Effector memory CD8-positive, alpha-beta T cell (primary cell): ENCODE data around the gene RBM44.
A peak's percentile ranks its signal among the peaks of the same experiment; 100 is the strongest.

ENCODE experiments used
- ATAC-seq: fragments of 150-1000 bp; cut with Tn5 transposase; replicated peaks from 2 replicates; pipeline ENCODE4 v1.10.0; 2021; ENCODE audit warnings: mild to moderate bottlenecking, moderate library complexity
- DNase-seq, 3 experiments: peaks; one replicate each; pipeline ENCODE4 v3.0.0; 2021
- H3K27ac Mint-ChIP-seq, 2 donors: one replicate each; pipeline ENCODE4 v1.8.0; 2022; ENCODE audit warnings: mild to moderate bottlenecking in 2 of 2, mixed read lengths in 2 of 2, moderate library complexity in 2 of 2
- H3K27me3 Mint-ChIP-seq, 2 donors: one replicate each; pipeline ENCODE4 v1.8.0; 2022; ENCODE audit warnings: mixed read lengths in 2 of 2
- H3K36me3 Mint-ChIP-seq: one replicate; pipeline ENCODE4 v1.8.0; 2022; ENCODE audit warnings: mild to moderate bottlenecking, moderate library complexity, mixed read lengths; ENCODE audit not compliant: insufficient read depth
- H3K4me1 Mint-ChIP-seq, 2 donors: one replicate each; pipeline ENCODE4 v1.8.0; 2022; ENCODE audit warnings: low read depth in 2 of 2, mixed read lengths in 2 of 2
- H3K4me3 Mint-ChIP-seq, 2 donors: one replicate each; pipeline ENCODE4 v1.8.0; 2022; ENCODE audit warnings: mild to moderate bottlenecking in 2 of 2, mixed read lengths in 2 of 2, moderate library complexity in 2 of 2
- H3K9me3 Mint-ChIP-seq, 2 donors: one replicate each; pipeline ENCODE4 v1.8.0; 2022; ENCODE audit warnings: mixed read lengths in 2 of 2

The RBM44 gene

GRCh38 chr2:237872178-237872887 is 73.8 kb downstream of the RBM44 start:
- Mint-ChIP-seq H3K27ac (no peak overlapping the region), H3K4me1 (peaks cover 11% of the 10 kb centered on the region in 2 donors), H3K4me3 (no peak overlapping the region), H3K27me3 (peaks cover 42 to 78% of the 10 kb centered on the region in 2 donors), H3K36me3 (no peaks in the 10 kb centered on the region), H3K9me3 (no peaks in the 10 kb centered on the region)
- ATAC-seq (no peak), DNase-seq (no peak)

DNA sequence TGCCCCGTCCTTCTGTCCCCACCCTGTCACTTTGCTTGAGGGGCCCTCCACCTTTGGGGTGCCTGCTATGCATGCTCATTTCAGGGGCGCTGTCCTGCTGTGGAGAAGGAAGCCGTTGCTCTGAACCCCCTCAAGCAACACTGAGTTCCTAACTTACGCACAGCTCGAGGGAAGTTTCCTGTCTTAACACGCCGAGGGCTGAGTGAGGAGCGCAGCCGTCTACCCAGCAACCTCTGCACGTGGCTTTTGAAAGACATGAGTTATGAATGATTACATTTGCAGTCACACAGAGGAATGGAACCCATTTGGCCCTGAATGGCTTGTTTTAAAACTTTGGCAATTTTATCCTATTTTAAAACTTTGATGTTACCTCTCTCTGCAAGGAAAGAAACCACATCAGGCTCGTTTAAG is 74.8 kb downstream of the RBM44 start:
- Mint-ChIP-seq H3K9me3 (no peaks in the 10 kb centered on the region), H3K4me1 (peaks cover 11% of the 10 kb centered on the region in 2 donors), H3K36me3 (no peaks in the 10 kb centered on the region), H3K4me3 (no peak overlapping the region), H3K27ac (no peak overlapping the region), H3K27me3 (peaks cover 40 to 67% of the 10 kb centered on the region in 2 donors)
- ATAC-seq, result no peak
- DNase-seq, result no peak

- Mint-ChIP-seq H3K27me3 (peaks cover 34 to 61% of the 10 kb centered on the region in 2 donors), H3K27ac (no peak overlapping the region), H3K36me3 (no peaks in the 10 kb centered on the region), H3K4me3 (no peak overlapping the region), H3K4me1 (peaks cover 5 to 9% of the 10 kb centered on the region in 2 donors), H3K9me3 (no peaks in the 10 kb centered on the region)
- ATAC-seq, result no peak
- no peak for DNase-seq
Measured at GRCh38 chr2:237873897-237874551, 75.4 kb downstream of the RBM44 start.

GRCh38 chr2:237874585-237875161 is 76.1 kb downstream of the RBM44 start:
- no peaks in the 10 kb centered on the region for H3K9me3 Mint-ChIP-seq
- no peak overlapping the region for H3K27ac Mint-ChIP-seq
- ATAC-seq, result no peak
- H3K4me1 Mint-ChIP-seq, result peaks cover 0 to 4% of the 10 kb centered on the region in 2 donors
- H3K27me3 Mint-ChIP-seq, result peaks cover 28 to 54% of the 10 kb centered on the region in 2 donors
- no peak for DNase-seq
- no peaks in the 10 kb centered on the region for H3K36me3 Mint-ChIP-seq
- no peak overlapping the region for H3K4me3 Mint-ChIP-seq

GRCh38 chr2:237875256-237876060 is 76.9 kb downstream of the RBM44 start:
- peaks cover 20 to 46% of the 10 kb centered on the region in 2 donors for H3K27me3 Mint-ChIP-seq
- H3K4me1 Mint-ChIP-seq, result peaks cover 0 to 4% of the 10 kb centered on the region in 2 donors
- H3K9me3 Mint-ChIP-seq, result no peaks in the 10 kb centered on the region
- DNase-seq (no peak), ATAC-seq (no peak)
- H3K4me3 Mint-ChIP-seq, result no peak overlapping the region
- H3K27ac Mint-ChIP-seq, result no peak overlapping the region
- H3K36me3 Mint-ChIP-seq, result no peaks in the 10 kb centered on the region

DNA sequence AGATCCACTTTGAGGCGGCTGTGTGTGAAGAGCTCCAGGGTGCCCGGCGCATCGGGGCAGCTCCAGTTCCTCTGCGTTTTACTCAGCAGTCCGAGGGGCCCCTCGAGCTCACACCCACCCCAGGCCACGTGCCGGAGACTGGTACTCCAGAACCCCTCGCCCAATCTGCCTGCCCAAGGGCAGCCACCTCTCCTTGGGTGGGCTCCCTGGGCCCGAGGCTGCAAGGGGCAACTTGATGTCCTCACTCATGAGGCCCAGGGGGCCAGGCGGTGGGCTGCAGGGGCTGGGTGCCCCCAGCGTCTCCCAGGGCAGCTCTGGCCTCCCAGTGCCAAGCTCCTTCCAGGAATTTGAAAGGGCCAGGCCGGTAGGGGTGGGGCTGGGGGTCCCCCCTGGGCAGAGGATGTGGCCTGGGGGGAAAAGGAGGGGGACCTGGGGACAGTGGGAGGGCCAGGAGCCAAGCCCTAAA is 77.5 kb downstream of the RBM44 start:
- H3K9me3 Mint-ChIP-seq, result no peaks in the 10 kb centered on the region
- H3K27me3 Mint-ChIP-seq, result peaks cover 14 to 40% of the 10 kb centered on the region in 2 donors
- H3K27ac Mint-ChIP-seq, result no peak overlapping the region
- DNase-seq (no peak), ATAC-seq (no peak)
- no peak overlapping the region for H3K4me3 Mint-ChIP-seq
- no peaks in the 10 kb centered on the region for H3K36me3 Mint-ChIP-seq
- peaks cover 0 to 2% of the 10 kb centered on the region in 2 donors for H3K4me1 Mint-ChIP-seq

DNA sequence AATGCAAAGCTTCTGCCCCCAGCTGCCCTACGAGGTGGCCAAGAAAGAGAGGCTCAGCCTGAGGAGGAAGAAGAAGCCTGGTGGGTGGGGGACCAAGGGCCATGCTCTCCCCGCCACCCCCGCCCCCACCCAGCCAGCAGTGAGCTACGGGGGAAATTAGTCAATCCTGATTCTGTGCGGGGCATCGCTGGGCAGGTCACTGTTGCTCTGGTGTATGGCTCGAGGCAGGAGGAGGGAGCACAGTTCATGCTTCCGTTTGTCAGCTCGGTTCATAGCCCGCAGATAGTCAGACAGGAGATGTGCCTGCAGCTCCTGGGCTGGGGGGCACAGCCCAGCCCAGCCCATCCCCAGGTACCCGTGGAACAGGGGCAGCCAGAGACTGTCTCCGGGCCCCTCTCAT is 78.0 kb downstream of the RBM44 start:
- H3K9me3 Mint-ChIP-seq, result no peaks in the 10 kb centered on the region
- H3K36me3 Mint-ChIP-seq, result no peaks in the 10 kb centered on the region
- no peak for DNase-seq
- H3K4me3 Mint-ChIP-seq, result no peak overlapping the region
- ATAC-seq, result no peak
- H3K27ac Mint-ChIP-seq, result no peak overlapping the region
- peaks cover 9 to 36% of the 10 kb centered on the region in 2 donors for H3K27me3 Mint-ChIP-seq
- H3K4me1 Mint-ChIP-seq, result peaks cover 0 to 2% of the 10 kb centered on the region in 2 donors

DNA sequence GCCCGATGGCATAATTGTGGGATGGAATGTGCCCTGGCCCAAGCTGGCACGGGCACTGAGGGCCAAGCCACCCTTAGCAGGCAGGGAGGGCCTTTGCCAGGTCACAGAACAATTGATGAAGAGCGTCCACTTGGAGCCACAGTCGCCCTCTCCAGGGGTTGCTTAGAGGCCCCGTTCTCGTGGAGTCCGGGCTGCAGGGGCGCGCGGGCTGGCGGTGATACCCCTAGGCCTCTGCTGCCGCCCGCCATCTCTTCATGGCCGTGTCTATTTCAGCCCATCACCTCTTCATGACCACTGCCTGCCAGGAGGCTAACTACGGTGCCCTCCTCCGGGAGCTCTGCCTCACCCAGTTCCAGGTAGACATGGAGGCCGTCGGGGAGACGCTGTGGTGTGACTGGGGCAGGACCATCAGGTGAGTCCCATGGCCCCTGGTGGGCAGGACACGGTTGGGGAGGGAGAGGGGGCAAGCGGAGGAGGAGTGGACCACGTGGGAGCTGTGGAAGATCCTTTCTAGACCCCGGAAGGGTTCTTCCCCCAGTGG is 78.4 kb downstream of the RBM44 start:
- no peaks in the 10 kb centered on the region for H3K36me3 Mint-ChIP-seq
- H3K9me3 Mint-ChIP-seq, result no peaks in the 10 kb centered on the region
- peak overlapping the region in 1 of 2 donors; percentile 12 for H3K27ac Mint-ChIP-seq
- peaks cover 6 to 31% of the 10 kb centered on the region in 2 donors for H3K27me3 Mint-ChIP-seq
- no peak overlapping the region for H3K4me3 Mint-ChIP-seq
- H3K4me1 Mint-ChIP-seq, result peaks cover 0 to 2% of the 10 kb centered on the region in 2 donors
- ATAC-seq, result no peak
- no peak for DNase-seq

DNA sequence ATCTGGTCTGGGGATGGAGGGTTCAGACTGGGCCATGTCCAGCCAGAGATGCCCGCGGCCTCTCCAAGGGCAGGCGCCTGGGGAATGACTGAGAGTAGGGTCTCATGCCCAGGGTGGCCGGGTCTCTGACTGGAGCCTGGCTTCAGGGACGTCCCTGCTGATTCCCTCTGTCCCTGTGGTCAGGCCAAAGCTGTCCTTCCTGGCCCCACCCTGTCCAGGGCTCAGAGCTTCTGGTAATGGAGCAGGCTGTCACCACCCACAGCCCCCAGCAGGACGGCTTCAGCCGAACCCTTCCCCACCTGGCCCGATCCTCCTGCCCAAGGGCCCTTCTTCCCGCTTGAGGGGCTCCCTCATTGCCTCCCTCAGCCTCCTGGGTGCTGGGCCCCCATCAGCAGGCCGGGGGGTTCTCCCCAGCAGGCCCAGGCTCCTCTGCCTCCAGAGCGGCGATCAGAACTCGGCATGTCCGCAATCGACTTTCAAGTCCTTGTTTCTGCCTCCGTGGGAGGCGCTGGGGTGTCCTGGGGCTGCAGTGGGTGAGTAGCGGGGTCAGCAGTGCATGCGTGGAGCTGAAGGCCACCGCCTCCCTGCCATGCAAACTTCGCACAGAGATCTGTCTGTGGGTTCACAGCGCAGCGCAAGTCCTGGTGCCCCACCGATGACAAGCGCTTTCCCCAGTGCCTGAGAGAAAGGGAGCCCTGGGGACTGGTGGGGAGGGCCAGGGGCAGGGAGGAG is 79.2 kb downstream of the RBM44 start:
- Mint-ChIP-seq H3K9me3 (no peaks in the 10 kb centered on the region), H3K4me1 (peaks cover 0 to 2% of the 10 kb centered on the region in 2 donors), H3K4me3 (no peak overlapping the region), H3K36me3 (no peaks in the 10 kb centered on the region), H3K27ac (no peak overlapping the region), H3K27me3 (peaks cover 6 to 24% of the 10 kb centered on the region in 2 donors)
- DNase-seq (no peak), ATAC-seq (no peak)

DNA sequence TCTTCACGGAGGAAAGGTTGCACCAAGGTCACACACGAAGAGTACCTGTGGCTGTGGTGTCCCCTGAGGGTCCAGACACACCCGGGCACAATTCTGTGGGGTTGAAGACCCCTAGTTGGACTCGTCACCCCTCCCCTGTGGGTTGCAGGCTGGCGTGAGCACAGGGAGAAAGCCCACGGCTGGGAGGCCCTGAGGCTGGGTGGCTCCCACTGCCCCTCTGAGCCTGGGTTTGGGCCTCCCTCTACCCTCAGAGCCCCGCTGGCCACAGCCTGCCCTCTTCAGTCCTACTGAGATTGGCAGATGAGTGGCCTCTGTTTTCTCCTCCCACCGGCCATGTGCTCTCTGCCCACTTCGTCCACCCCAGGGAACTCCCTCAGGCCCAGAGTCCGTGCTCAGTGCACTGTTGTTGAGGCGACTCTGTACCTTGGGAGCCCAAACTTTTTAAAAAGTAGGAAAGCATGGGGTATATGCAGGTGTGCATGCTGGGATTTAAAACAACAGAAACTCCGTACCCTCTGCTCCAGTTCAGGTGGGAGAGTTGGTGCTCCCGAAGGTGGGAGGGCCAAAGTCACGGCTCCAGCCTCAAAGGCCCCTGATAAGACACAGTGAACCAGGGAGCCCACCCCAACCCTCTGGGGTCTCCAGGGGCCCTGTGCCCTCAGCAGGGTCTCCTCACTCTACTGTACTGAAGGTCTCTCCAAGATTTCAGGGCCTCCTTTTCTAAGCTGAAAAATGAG is 79.9 kb downstream of the RBM44 start:
- Mint-ChIP-seq H3K4me3 (no peak overlapping the region), H3K4me1 (peaks cover 0 to 2% of the 10 kb centered on the region in 2 donors), H3K27ac (no peak overlapping the region), H3K27me3 (peaks cover 6 to 22% of the 10 kb centered on the region in 2 donors), H3K36me3 (no peaks in the 10 kb centered on the region), H3K9me3 (no peaks in the 10 kb centered on the region)
- no peak for ATAC-seq
- DNase-seq, result no peak

- H3K9me3 Mint-ChIP-seq, result no peaks in the 10 kb centered on the region
- DNase-seq, result no peak
- no peak for ATAC-seq
- H3K4me3 Mint-ChIP-seq, result no peak overlapping the region
- peaks cover 6 to 17% of the 10 kb centered on the region in 2 donors for H3K27me3 Mint-ChIP-seq
- no peaks in the 10 kb centered on the region for H3K36me3 Mint-ChIP-seq
- H3K4me1 Mint-ChIP-seq, result no peaks in the 10 kb centered on the region
- peak overlapping the region in 1 of 2 donors; percentile 11 for H3K27ac Mint-ChIP-seq
Measured at GRCh38 chr2:237879058-237879430, 80.5 kb downstream of the RBM44 start.

DNA sequence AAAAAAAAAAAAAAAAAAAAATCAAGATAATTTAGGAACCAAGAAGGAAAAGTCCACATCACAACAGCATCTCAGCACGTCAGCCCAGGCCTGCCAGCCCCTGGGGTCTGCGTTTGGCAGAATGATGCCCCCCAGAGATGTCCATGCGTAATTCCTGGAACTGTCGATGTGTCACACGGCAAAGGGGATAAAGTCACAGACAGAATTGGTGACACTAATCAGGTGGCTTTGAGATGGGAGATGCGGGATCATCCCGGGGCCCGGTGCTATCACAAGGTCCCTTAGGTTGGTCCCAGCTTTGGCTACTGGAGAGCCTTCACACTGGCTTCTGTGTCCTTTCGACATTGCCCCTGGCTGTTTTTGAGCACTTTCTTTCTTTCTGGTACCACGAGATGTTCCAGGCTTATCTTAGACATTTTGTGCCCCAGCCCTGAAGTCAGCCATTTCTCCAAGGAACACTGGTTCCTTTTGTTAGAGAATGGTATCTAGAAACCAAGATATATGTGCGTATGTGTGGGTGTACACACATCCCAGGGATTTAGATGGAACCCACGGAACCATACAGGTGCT is 81.5 kb downstream of the RBM44 start:
- Mint-ChIP-seq H3K36me3 (no peaks in the 10 kb centered on the region), H3K4me1 (no peaks in the 10 kb centered on the region), H3K9me3 (no peaks in the 10 kb centered on the region), H3K27ac (no peak overlapping the region), H3K27me3 (peaks cover 0 to 6% of the 10 kb centered on the region in 2 donors), H3K4me3 (no peak overlapping the region)
- no peak for DNase-seq
- ATAC-seq, result no peak
